ENCODE data around the gene TSSK3.

Gene TSSK3

GRCh38 chr1:32362474-32363313 lies at the start of gene TSSK3, which contains the start of gene FAM229A:
Gene TSSK3 (plus strand): TSS chr1:32362539. CDS start chr1:32362702, 163 bp downstream.
Gene FAM229A (minus strand): TSS chr1:32362485. CDS start chr1:32362091, 394 bp downstream.
- no peak for DNase-seq

- no peak for DNase-seq
Measured at GRCh38 chr1:32316903-32317277, 45.4 kb upstream of the TSSK3 start.

- no peak for DNase-seq
Measured at GRCh38 chr1:32318127-32318869, 44.0 kb upstream of the TSSK3 start.

- DNase-seq = no peak
Measured at GRCh38 chr1:32321712-32322291, 40.5 kb upstream of the TSSK3 start.

- DNase-seq = no peak
Measured at GRCh38 chr1:32327204-32327603, 35.1 kb upstream of the TSSK3 start.

- no peak for DNase-seq
Measured at GRCh38 chr1:32329931-32330466, 32.3 kb upstream of the TSSK3 start.

- DNase-seq = no peak
Measured at GRCh38 chr1:32330558-32331151, 31.7 kb upstream of the TSSK3 start.

- no peak for DNase-seq
Measured at GRCh38 chr1:32331549-32331948, 30.8 kb upstream of the TSSK3 start.

- DNase-seq = no peak
Measured at GRCh38 chr1:32332290-32333079, 29.9 kb upstream of the TSSK3 start.

GRCh38 chr1:32333251-32333963 lies 28.9 kb upstream of the TSSK3 start:
- no peak for DNase-seq

GRCh38 chr1:32334274-32334861 lies 28.0 kb upstream of the TSSK3 start:
- DNase-seq = no peak

- peak; percentile 24 for DNase-seq
Measured at GRCh38 chr1:32334864-32335534, 27.3 kb upstream of the TSSK3 start.

- no peak for DNase-seq
Measured at GRCh38 chr1:32335535-32335789, 26.9 kb upstream of the TSSK3 start.

- no peak for DNase-seq
Measured at GRCh38 chr1:32335790-32336590, 26.3 kb upstream of the TSSK3 start, which contains the start of gene MARCKSL1. Gene MARCKSL1 (minus strand): TSS chr1:32336233. CDS start chr1:32336033, 200 bp downstream.

- DNase-seq = no peak
Measured at GRCh38 chr1:32336591-32336932, 25.8 kb upstream of the TSSK3 start.

GRCh38 chr1:32336963-32337675 lies 25.2 kb upstream of the TSSK3 start:
- DNase-seq = peak; percentile 31

GRCh38 chr1:32337855-32338636 lies 24.3 kb upstream of the TSSK3 start:
- DNase-seq = no peak

- DNase-seq = no peak
Measured at GRCh38 chr1:32338637-32339145, 23.6 kb upstream of the TSSK3 start.
